Body of pancreas (tissue), 4 donors: ENCODE data around the gene PDZD8.

ENCODE experiments used
- CTCF ChIP-seq, 7 experiments: fragments of 450-650 bp in 4 of 7; fragments of 200-600 bp in 3 of 7; sonication (generic) in 3 of 7; IDR thresholded peaks; one replicate each; pipeline ENCODE4 v1.5.1; 2016 to 2019; ENCODE audit warnings: antibody characterized with exemption in 7 of 7
- POLR2A ChIP-seq, 3 donors: fragments of 450-650 bp; IDR thresholded peaks; one replicate each; pipeline ENCODE4 v1.6.1; 2016; ENCODE audit warnings: antibody characterized with exemption in 3 of 3, mild to moderate bottlenecking in 2 of 3

- TF ChIP-seq CTCF (IDR thresholded peaks at IDR 0.05), result no peak
- no peak for TF ChIP-seq POLR2A (IDR thresholded peaks at IDR 0.05)
Measured at GRCh38 chr10:117322260-117322659, 53.0 kb downstream of the PDZD8 start.
